Caco-2 (cell line): ENCODE measurements around the gene GLUD1. TPM values are rescaled to one million over a fixed set of nuclear protein-coding genes. Genes with fewer than 3 reads are reported as not detected.
"Not testable (repeated sequence)": the region's sequence is repeated elsewhere in the genome, so short reads cannot be mapped to it uniquely, and the experiment has no call there.

Experiments
- BruUV-seq: library from RNA; stranded (reverse); fragments of 400-500 nt; replicated peaks from 2 replicates; lab custom pipeline; 2021; lab: Mats Ljungman, UMichigan
- CTCF ChIA-PET: fragments of 300-600 bp; sonication (Branson Sonifier 250); formaldehyde crosslinking; loops from one replicate; lab custom pipeline; 2022; ENCODE audit warnings: antibody characterized with exemption; lab: Charles Lee
- POLR2A ChIA-PET: fragments of 300-600 bp; sonication (Branson Sonifier 250); formaldehyde crosslinking; loops from one replicate; lab custom pipeline; 2022; ENCODE audit warnings: antibody characterized with exemption; lab: Charles Lee
- DNase-seq, 2 experiments: peaks; one replicate each; pipeline versions ENCODE4 v3.0.0 to v3.0.0-alpha.2; 2020 to 2022
- H3K27me3 ChIP-seq: replicated peaks from 2 replicates; pipeline ENCODE4 v1.6.0; 2011; ENCODE audit warnings: low read length; ENCODE audit not compliant: control insufficient read depth, insufficient read depth
- H3K36me3 ChIP-seq: 2 replicates; pipeline ENCODE4 v1.5.1; 2011; ENCODE audit warnings: low read length; ENCODE audit not compliant: control insufficient read depth, insufficient read depth
- H3K4me1 ChIP-seq: fragments of 250-450 bp; sonication (Bioruptor Pico); 2 replicates; pipeline ENCODE4 v1.5.1; 2020; ENCODE audit warnings: mild to moderate bottlenecking
- H3K4me3 ChIP-seq: 2 replicates; pipeline ENCODE4 v1.5.1; 2011; ENCODE audit warnings: low read depth, mild to moderate bottlenecking, control low read depth, low read length
- H3K9me3 ChIP-seq: fragments of 250-450 bp; sonication (Bioruptor Pico); 2 replicates; pipeline ENCODE4 v1.5.1; 2020; ENCODE audit warnings: mild to moderate bottlenecking, moderate library complexity
- H3K27ac Mint-ChIP-seq: one replicate; pipeline ENCODE4 v1.8.0; 2022; ENCODE audit warnings: mixed read lengths; ENCODE audit not compliant: unreplicated experiment
- H3K27me3 Mint-ChIP-seq: one replicate; pipeline ENCODE4 v1.8.0; 2022; ENCODE audit warnings: mixed read lengths; ENCODE audit not compliant: insufficient read depth, unreplicated experiment
- H3K36me3 Mint-ChIP-seq: one replicate; pipeline ENCODE4 v1.8.0; 2022; ENCODE audit warnings: mild to moderate bottlenecking, mixed read lengths; ENCODE audit not compliant: insufficient read depth, unreplicated experiment
- H3K4me1 Mint-ChIP-seq: one replicate; pipeline ENCODE4 v1.8.0; 2022; ENCODE audit warnings: low read depth, mixed read lengths; ENCODE audit not compliant: unreplicated experiment
- H3K4me3 Mint-ChIP-seq: one replicate; pipeline ENCODE4 v1.8.0; 2022; ENCODE audit warnings: mild to moderate bottlenecking, moderate library complexity, mixed read lengths; ENCODE audit not compliant: unreplicated experiment
- H3K9me3 Mint-ChIP-seq: one replicate; pipeline ENCODE4 v1.8.0; 2022; ENCODE audit warnings: mixed read lengths; ENCODE audit not compliant: unreplicated experiment
- CTCF ChIP-seq, 2 experiments: fragments of 200-600 bp in 1 of 2; IDR thresholded peaks; 1 replicate in 1 of 2; 2 replicates in 1 of 2; pipeline versions ENCODE4 v1.5.1 to v1.8.0; 2011 to 2022; ENCODE audit warnings: antibody characterized with exemption in 1 of 2, control low read depth in 1 of 2, inconsistent platforms in 1 of 2, low read depth in 1 of 2, low read length in 1 of 2, mild to moderate bottlenecking in 1 of 2, moderate library complexity in 1 of 2; ENCODE audit not compliant: insufficient read depth in 1 of 2, severe bottlenecking in 1 of 2, unreplicated experiment in 1 of 2
- intact Hi-C: fragments of 100-400 bp; cut with micrococcal nuclease; formaldehyde crosslinking; loops from one replicate; pipeline ENCODE4 v1.10.0; 2022; ENCODE audit not compliant: unreplicated experiment
- total RNA-seq: library from RNA; stranded (reverse); gene quantifications from 2 replicates; pipeline ENCODE4 v1.2.3, GENCODE V29; 2022

Gene GLUD1
- total RNA-seq, 1 experiment from 2014 or later, result 767 TPM

GRCh38 chr10:87030912-87031635 is 63.6 kb downstream of the GLUD1 start:
- intact Hi-C loops, result no loop called here
- Mint-ChIP-seq H3K9me3 (no peaks in the 10 kb centered on the region), H3K4me3 (no peak overlapping the region), H3K27ac (no peak overlapping the region), H3K27me3 (no peaks in the 10 kb centered on the region), H3K4me1 (no peaks in the 10 kb centered on the region), H3K36me3 (no peaks in the 10 kb centered on the region)
- TF ChIP-seq CTCF (IDR thresholded peaks at IDR 0.05; ENCODE audit: insufficient read depth in 1 of 2, low read depth in 1 of 2, low read length in 1 of 2, severe bottlenecking in 1 of 2, unreplicated experiment in 1 of 2), result no peak
- H3K4me3 ChIP-seq, result no peak overlapping the region
- no peaks in the 10 kb centered on the region for H3K27me3 ChIP-seq
- no peaks in the 10 kb centered on the region for H3K4me1 ChIP-seq
- CTCF ChIA-PET, result no interaction called here
- H3K36me3 ChIP-seq, result no peaks in the 10 kb centered on the region
- BruUV-seq, result no TSS peak
- peaks cover 8% of the 10 kb centered on the region for H3K9me3 ChIP-seq
- POLR2A ChIA-PET, result no interaction called here
- no peak for DNase-seq

- intact Hi-C loops, H3K36me3 Mint-ChIP-seq, H3K36me3 ChIP-seq, H3K4me3 ChIP-seq, H3K27me3 Mint-ChIP-seq, BruUV-seq, H3K27ac Mint-ChIP-seq, H3K4me1 Mint-ChIP-seq, H3K9me3 Mint-ChIP-seq, H3K4me1 ChIP-seq, H3K9me3 ChIP-seq, DNase-seq, H3K4me3 Mint-ChIP-seq, POLR2A ChIA-PET, H3K27me3 ChIP-seq: not testable (repeated sequence)
- CTCF ChIA-PET, result interaction anchor here (0.6 kb wide), 1 partner anchor 91 kb away, joined by 3 read pairs; no protein-coding TSS in a partner anchor
These were observed 64.2 kb downstream of the GLUD1 start for GRCh38 chr10:87030419-87030818.

GRCh38 chr10:87026747-87027508 is 67.7 kb downstream of the GLUD1 start:
- H3K4me3 Mint-ChIP-seq, H3K4me1 Mint-ChIP-seq, H3K36me3 ChIP-seq, H3K4me1 ChIP-seq, DNase-seq, POLR2A ChIA-PET, H3K4me3 ChIP-seq, H3K36me3 Mint-ChIP-seq, H3K27ac Mint-ChIP-seq, H3K9me3 ChIP-seq, H3K27me3 ChIP-seq, BruUV-seq, H3K9me3 Mint-ChIP-seq, H3K27me3 Mint-ChIP-seq, CTCF ChIA-PET: not testable (repeated sequence)
- intact Hi-C loops, result loop anchor here (5.0 kb wide), 1 partner anchor 55 kb away; no protein-coding TSS in a partner anchor

GRCh38 chr10:87025285-87025958 is 69.2 kb downstream of the GLUD1 start:
- intact Hi-C loops, result loop anchor here (5.0 kb wide), 1 partner anchor 53 kb away; no protein-coding TSS in a partner anchor
- H3K4me1 ChIP-seq, POLR2A ChIA-PET, H3K9me3 Mint-ChIP-seq, H3K27ac Mint-ChIP-seq, H3K36me3 ChIP-seq, H3K4me3 ChIP-seq, DNase-seq, BruUV-seq, H3K9me3 ChIP-seq, H3K4me3 Mint-ChIP-seq, H3K27me3 ChIP-seq, H3K36me3 Mint-ChIP-seq, H3K4me1 Mint-ChIP-seq, H3K27me3 Mint-ChIP-seq, CTCF ChIA-PET: not testable (repeated sequence)

- intact Hi-C loops, H3K27ac Mint-ChIP-seq, H3K4me3 ChIP-seq: not testable (repeated sequence)
These were observed 74.6 kb downstream of the GLUD1 start, which contains the start of gene FAM25A for GRCh38 chr10:87020056-87020455. TSS of gene FAM25A (plus strand) at chr10:87020294. CDS start at chr10:87020325, 31 bp downstream.

GRCh38 chr10:87019504-87019903 is 75.1 kb downstream of the GLUD1 start:
- H3K4me3 Mint-ChIP-seq, POLR2A ChIA-PET, CTCF ChIA-PET, H3K27ac Mint-ChIP-seq, H3K36me3 Mint-ChIP-seq, H3K4me1 Mint-ChIP-seq, H3K9me3 ChIP-seq, H3K27me3 ChIP-seq, H3K9me3 Mint-ChIP-seq, BruUV-seq, H3K27me3 Mint-ChIP-seq, H3K4me3 ChIP-seq, H3K36me3 ChIP-seq, intact Hi-C loops, DNase-seq, H3K4me1 ChIP-seq: not testable (repeated sequence)

More at GRCh38 chr10:87020056-87020455, 74.6 kb downstream of the GLUD1 start, which contains the start of gene FAM25A:
- DNase-seq, H3K36me3 ChIP-seq, BruUV-seq, H3K4me3 Mint-ChIP-seq, H3K4me1 ChIP-seq, H3K36me3 Mint-ChIP-seq, H3K9me3 ChIP-seq, CTCF ChIA-PET, H3K27me3 Mint-ChIP-seq, H3K4me1 Mint-ChIP-seq, H3K9me3 Mint-ChIP-seq, POLR2A ChIA-PET, H3K27me3 ChIP-seq: not testable (repeated sequence)
